ENCODE measurements around the gene ADAM19.

The ADAM19 gene

GRCh38 chr5:157450024-157450423, 125.6 kb downstream of the ADAM19 start:
- Histone ChIP-seq H3K36me3 (ENCODE audit: insufficient read depth, low read length) (no peaks in the 10 kb centered on the region), H3K9ac (ENCODE audit: insufficient read length) (no peak overlapping the region), H3K9me3 (ENCODE audit: low read depth, low read length) (no peaks in the 10 kb centered on the region), H3K27ac (no peak overlapping the region), H3K4me3 (no peak overlapping the region)
- TF ChIP-seq FOXP2 (optimal IDR thresholded peaks at IDR 0.05; ENCODE audit: control extremely low read depth, extremely low read length, insufficient read depth) (no peak), EZH2 (IDR thresholded peaks at IDR 0.05) (no peak), POLR2AphosphoS5 (IDR thresholded peaks at IDR 0.05; ENCODE audit: borderline replicate concordance, low read depth, low read length) (no peak)
- no peak for DNase-seq (ENCODE audit: low read depth, low spot score)

DNA sequence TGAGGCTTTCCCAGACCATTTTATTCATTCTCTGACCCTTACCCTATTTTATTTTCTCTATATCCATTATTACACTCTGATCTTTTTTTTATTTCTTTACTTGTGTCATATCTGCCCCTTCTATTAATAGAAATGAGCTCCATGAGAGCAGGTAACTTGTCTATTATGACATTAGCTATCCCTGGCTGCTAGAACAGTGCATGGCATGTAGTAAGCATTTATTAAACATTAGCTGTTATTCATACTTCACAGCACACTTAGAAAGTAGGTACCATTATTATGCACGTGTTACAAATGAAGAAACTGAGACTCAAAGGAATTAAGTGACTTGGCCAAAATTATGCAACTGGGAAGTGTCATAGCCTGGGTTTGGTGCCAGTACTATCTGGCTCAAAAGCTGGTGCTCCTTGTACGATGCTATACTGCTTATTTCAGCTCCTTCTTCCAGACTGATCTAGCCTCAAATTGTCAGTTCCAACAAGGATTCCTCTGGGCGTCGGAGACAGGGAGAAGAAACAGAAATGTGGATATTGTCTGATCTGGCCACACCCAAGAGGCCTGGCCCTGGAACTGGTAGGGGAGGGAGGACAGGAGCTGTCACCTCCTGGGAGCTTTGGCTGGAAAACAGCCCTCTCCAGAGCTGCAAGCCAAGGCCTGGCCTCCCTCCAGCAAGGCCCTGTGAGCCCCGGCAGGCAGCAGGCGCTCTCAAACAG, 126.4 kb downstream of the ADAM19 start:
- H3K27ac ChIP-seq = no peak overlapping the region
- no peak for TF ChIP-seq POLR2AphosphoS5 (IDR thresholded peaks at IDR 0.05; ENCODE audit: borderline replicate concordance, low read depth, low read length)
- no peak for TF ChIP-seq FOXP2 (optimal IDR thresholded peaks at IDR 0.05; ENCODE audit: control extremely low read depth, extremely low read length, insufficient read depth)
- no peak for TF ChIP-seq EZH2 (IDR thresholded peaks at IDR 0.05)
- no peak for DNase-seq (ENCODE audit: low read depth, low spot score)
- H3K9ac ChIP-seq (ENCODE audit: insufficient read length) = no peak overlapping the region
- no peaks in the 10 kb centered on the region for H3K9me3 ChIP-seq (ENCODE audit: low read depth, low read length)
- H3K36me3 ChIP-seq (ENCODE audit: insufficient read depth, low read length) = no peaks in the 10 kb centered on the region
- H3K4me3 ChIP-seq = no peak overlapping the region

DNA sequence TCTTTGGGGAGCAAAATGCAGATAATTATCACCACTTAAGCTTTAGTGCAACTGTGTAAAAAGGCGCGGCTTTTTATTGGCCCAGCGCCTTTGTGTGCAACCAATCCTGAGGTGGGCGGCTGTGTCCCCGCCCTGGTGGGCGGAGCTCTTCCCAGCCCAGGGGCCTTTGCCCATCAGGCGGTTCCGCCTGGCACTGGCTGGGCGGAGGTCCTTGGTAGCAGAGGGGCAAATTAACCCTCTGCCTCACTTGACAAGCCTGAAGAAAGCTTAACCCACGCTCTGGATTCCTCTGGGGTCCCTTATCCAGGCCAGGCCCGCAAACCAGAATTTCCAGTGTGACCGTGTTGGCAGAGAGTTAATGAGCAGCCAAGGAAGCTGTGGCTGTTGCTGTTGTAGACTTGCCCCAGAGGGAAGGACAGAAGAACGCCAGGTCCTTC, 128.4 kb downstream of the ADAM19 start:
- no peaks in the 10 kb centered on the region for H3K36me3 ChIP-seq (ENCODE audit: insufficient read depth, low read length)
- no peak overlapping the region for H3K27ac ChIP-seq
- no peak for TF ChIP-seq POLR2AphosphoS5 (IDR thresholded peaks at IDR 0.05; ENCODE audit: borderline replicate concordance, low read depth, low read length)
- TF ChIP-seq FOXP2 (optimal IDR thresholded peaks at IDR 0.05; ENCODE audit: control extremely low read depth, extremely low read length, insufficient read depth) = no peak
- no peak for TF ChIP-seq EZH2 (IDR thresholded peaks at IDR 0.05)
- H3K4me3 ChIP-seq = no peak overlapping the region
- DNase-seq (ENCODE audit: low read depth, low spot score) = no peak
- H3K9me3 ChIP-seq (ENCODE audit: low read depth, low read length) = no peaks in the 10 kb centered on the region
- H3K9ac ChIP-seq (ENCODE audit: insufficient read length) = no peak overlapping the region

DNA sequence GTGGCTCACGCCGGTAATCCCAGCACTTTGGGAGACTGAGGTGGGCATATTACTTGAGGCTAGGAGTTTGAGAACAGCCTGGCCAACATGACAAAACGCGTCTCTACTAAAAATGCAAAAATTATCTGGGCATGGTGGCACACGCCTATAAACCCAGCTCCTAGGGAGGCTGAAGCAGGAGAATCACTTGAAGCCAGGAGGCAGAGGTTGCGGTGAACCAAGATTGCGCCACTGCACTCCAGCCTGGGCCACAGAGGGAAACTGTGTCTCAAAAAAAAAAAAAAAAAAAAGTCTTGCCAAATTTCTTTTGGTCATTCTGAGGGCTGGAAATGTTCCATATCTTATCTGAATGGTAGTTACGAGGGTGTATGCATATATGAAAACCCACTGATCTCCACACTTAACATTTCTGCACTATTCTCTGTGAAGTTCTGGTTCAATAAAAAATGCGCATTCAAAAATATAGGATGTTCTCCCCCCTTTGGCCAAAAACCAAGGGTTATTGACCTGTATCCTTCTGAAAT, 129.1 kb downstream of the ADAM19 start:
- DNase-seq (ENCODE audit: low read depth, low spot score) = no peak
- Histone ChIP-seq H3K9ac (ENCODE audit: insufficient read length) (no peak overlapping the region), H3K36me3 (ENCODE audit: insufficient read depth, low read length) (no peaks in the 10 kb centered on the region), H3K27ac (no peak overlapping the region), H3K9me3 (ENCODE audit: low read depth, low read length) (no peaks in the 10 kb centered on the region), H3K4me3 (no peak overlapping the region)
- no peak for TF ChIP-seq POLR2AphosphoS5 (IDR thresholded peaks at IDR 0.05; ENCODE audit: borderline replicate concordance, low read depth, low read length)

- no peak overlapping the region for H3K4me3 ChIP-seq
- H3K36me3 ChIP-seq (ENCODE audit: insufficient read depth, low read length) = no peaks in the 10 kb centered on the region
- DNase-seq (ENCODE audit: low read depth, low spot score) = no peak
- H3K27ac ChIP-seq = no peak overlapping the region
- no peaks in the 10 kb centered on the region for H3K9me3 ChIP-seq (ENCODE audit: low read depth, low read length)
- TF ChIP-seq FOXP2 (optimal IDR thresholded peaks at IDR 0.05; ENCODE audit: control extremely low read depth, extremely low read length, insufficient read depth) (no peak), POLR2AphosphoS5 (IDR thresholded peaks at IDR 0.05; ENCODE audit: borderline replicate concordance, low read depth, low read length) (no peak), EZH2 (IDR thresholded peaks at IDR 0.05) (no peak)
- no peak overlapping the region for H3K9ac ChIP-seq (ENCODE audit: insufficient read length)
These were observed 129.7 kb downstream of the ADAM19 start for GRCh38 chr5:157445745-157446411.

GRCh38 chr5:157444224-157444623, 131.4 kb downstream of the ADAM19 start:
- Histone ChIP-seq H3K9me3 (ENCODE audit: low read depth, low read length) (no peaks in the 10 kb centered on the region), H3K4me3 (no peak overlapping the region), H3K27ac (no peak overlapping the region), H3K36me3 (ENCODE audit: insufficient read depth, low read length) (no peaks in the 10 kb centered on the region), H3K9ac (ENCODE audit: insufficient read length) (no peak overlapping the region)
- TF ChIP-seq FOXP2 (optimal IDR thresholded peaks at IDR 0.05; ENCODE audit: control extremely low read depth, extremely low read length, insufficient read depth) (no peak), EZH2 (IDR thresholded peaks at IDR 0.05) (no peak), POLR2AphosphoS5 (IDR thresholded peaks at IDR 0.05; ENCODE audit: borderline replicate concordance, low read depth, low read length) (no peak)
- DNase-seq (ENCODE audit: low read depth, low spot score) = no peak

GRCh38 chr5:157443041-157443549, 132.5 kb downstream of the ADAM19 start:
- TF ChIP-seq EZH2 (IDR thresholded peaks at IDR 0.05) (no peak), POLR2AphosphoS5 (IDR thresholded peaks at IDR 0.05; ENCODE audit: borderline replicate concordance, low read depth, low read length) (no peak; the same call in 1 of the 2 replicates), FOXP2 (optimal IDR thresholded peaks at IDR 0.05; ENCODE audit: control extremely low read depth, extremely low read length, insufficient read depth) (no peak)
- H3K9ac ChIP-seq (ENCODE audit: insufficient read length) = no peak overlapping the region
- H3K4me3 ChIP-seq = peak overlapping the region; percentile 45
- peak; percentile 50 for DNase-seq (ENCODE audit: low read depth, low spot score)
- H3K27ac ChIP-seq = no peak overlapping the region
- no peaks in the 10 kb centered on the region for H3K9me3 ChIP-seq (ENCODE audit: low read depth, low read length)
- H3K36me3 ChIP-seq (ENCODE audit: insufficient read depth, low read length) = no peaks in the 10 kb centered on the region

GRCh38 chr5:157434096-157434495, 141.5 kb downstream of the ADAM19 start:
- Histone ChIP-seq H3K36me3 (ENCODE audit: insufficient read depth, low read length) (no peaks in the 10 kb centered on the region), H3K9me3 (ENCODE audit: low read depth, low read length) (no peaks in the 10 kb centered on the region), H3K4me3 (no peak overlapping the region), H3K27ac (no peak overlapping the region), H3K9ac (ENCODE audit: insufficient read length) (no peak overlapping the region)
- DNase-seq (ENCODE audit: low read depth, low spot score) = no peak
- TF ChIP-seq FOXP2 (optimal IDR thresholded peaks at IDR 0.05; ENCODE audit: control extremely low read depth, extremely low read length, insufficient read depth) = no peak
- TF ChIP-seq POLR2AphosphoS5 (IDR thresholded peaks at IDR 0.05; ENCODE audit: borderline replicate concordance, low read depth, low read length) = no peak
- TF ChIP-seq EZH2 (IDR thresholded peaks at IDR 0.05) = no peak
